DOHH2 (cell line): Measurements from ENCODE around the gene RAB41.
"Not testable (repeated sequence)": the region's sequence is repeated elsewhere in the genome, so short reads cannot be mapped to it uniquely, and the experiment has no call there.

Experiments
- EZH2phosphoT487 ChIP-seq: fragments of 200-600 bp; sonication (generic); IDR thresholded peaks from 2 replicates; pipeline ENCODE4 v1.6.1; 2017; ENCODE audit warnings: borderline replicate concordance, mild to moderate bottlenecking, antibody characterized with exemption, low read length, moderate library complexity, mixed read lengths
- TF ChIP-seq, protein P1 (sequence below): fragments of 200-600 bp; sonication (generic); IDR thresholded peaks from one replicate; pipeline ENCODE4 v1.5.1; 2014; ENCODE audit warnings: antibody characterized with exemption, mild to moderate bottlenecking, low read depth, low read length; ENCODE audit not compliant: poor library complexity, severe bottlenecking

DNA sequence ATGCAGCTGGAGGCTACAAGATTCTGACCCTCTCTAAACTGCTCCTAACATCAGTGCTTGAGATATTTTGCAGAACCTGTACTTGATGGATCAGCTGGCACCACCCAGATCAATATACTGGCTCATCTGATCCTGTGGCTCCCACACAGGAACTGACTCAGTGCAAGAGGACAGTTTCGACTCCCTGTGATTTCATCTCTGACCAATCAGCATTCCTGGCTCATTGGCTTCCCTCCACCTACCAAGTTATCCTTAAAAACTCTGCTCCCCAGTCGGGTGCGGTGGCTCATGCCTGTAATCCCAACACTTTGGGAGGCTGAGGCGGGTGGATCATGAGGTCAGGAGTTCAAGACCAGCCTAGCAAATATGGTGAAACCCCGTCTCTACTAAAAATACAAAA is 38.4 kb upstream of the RAB41 start:
- TF ChIP-seq, protein P1, sequence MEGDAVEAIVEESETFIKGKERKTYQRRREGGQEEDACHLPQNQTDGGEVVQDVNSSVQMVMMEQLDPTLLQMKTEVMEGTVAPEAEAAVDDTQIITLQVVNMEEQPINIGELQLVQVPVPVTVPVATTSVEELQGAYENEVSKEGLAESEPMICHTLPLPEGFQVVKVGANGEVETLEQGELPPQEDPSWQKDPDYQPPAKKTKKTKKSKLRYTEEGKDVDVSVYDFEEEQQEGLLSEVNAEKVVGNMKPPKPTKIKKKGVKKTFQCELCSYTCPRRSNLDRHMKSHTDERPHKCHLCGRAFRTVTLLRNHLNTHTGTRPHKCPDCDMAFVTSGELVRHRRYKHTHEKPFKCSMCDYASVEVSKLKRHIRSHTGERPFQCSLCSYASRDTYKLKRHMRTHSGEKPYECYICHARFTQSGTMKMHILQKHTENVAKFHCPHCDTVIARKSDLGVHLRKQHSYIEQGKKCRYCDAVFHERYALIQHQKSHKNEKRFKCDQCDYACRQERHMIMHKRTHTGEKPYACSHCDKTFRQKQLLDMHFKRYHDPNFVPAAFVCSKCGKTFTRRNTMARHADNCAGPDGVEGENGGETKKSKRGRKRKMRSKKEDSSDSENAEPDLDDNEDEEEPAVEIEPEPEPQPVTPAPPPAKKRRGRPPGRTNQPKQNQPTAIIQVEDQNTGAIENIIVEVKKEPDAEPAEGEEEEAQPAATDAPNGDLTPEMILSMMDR = not testable (repeated sequence)
- not testable (repeated sequence) for TF ChIP-seq EZH2phosphoT487
